ENCODE measurements around the gene NRXN3. TPM values are rescaled to one million over a fixed set of nuclear protein-coding genes. Genes with fewer than 3 reads are reported as not detected.

Gene NRXN3
- total and polyA plus RNA-seq, 2 donors (not counting 1 experiment from before 2014, with no cell fraction given), result not detected

DNA sequence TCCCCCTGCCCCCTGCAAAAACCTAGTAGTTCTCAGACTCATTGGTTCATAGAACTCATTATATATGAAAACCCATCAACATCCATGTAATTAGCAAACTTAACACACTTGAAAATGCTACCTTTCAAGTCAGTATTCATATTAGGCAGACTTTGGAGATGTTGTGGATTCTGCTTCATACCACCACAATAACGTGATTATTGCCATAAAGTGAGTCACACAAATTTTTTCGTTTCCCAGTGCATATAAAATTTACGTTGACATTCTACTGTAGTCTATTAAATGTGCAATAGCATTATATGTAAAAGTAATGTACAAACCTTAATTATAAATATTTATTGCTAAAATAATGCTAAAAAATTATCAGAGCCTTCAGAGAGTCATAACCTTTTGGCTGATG, 1387.1 kb downstream of the NRXN3 start:
- CTCF ChIA-PET, result no interaction called here
- intact Hi-C loops (cut with micrococcal nuclease), result no loop called here
- no peak for ATAC-seq (ENCODE audit: low read depth)
- H2AFZ ChIP-seq (ENCODE audit: insufficient read depth, low read depth, low read length, poor library complexity, severe bottlenecking), result no peak overlapping the region
- no peaks in the 10 kb centered on the region for H3K4me1 ChIP-seq (ENCODE audit: control insufficient read depth in 2 of 2, insufficient read depth in 2 of 2, low read length in 2 of 2)
- Mint-ChIP-seq H3K27ac (no peak overlapping the region), H3K4me1 (no peaks in the 10 kb centered on the region), H3K27me3 (no peaks in the 10 kb centered on the region), H3K4me3 (no peak overlapping the region), H3K9me3 (ENCODE audit: insufficient read depth) (peaks cover 3% of the 10 kb centered on the region)
- no peak overlapping the region for H3K9ac ChIP-seq (ENCODE audit: low read length)
- no peak for TF ChIP-seq EZH2 (IDR thresholded peaks at IDR 0.05; ENCODE audit: borderline replicate concordance, insufficient read depth, low read depth, low read length, poor library complexity, severe bottlenecking)
- TF ChIP-seq, protein P1, sequence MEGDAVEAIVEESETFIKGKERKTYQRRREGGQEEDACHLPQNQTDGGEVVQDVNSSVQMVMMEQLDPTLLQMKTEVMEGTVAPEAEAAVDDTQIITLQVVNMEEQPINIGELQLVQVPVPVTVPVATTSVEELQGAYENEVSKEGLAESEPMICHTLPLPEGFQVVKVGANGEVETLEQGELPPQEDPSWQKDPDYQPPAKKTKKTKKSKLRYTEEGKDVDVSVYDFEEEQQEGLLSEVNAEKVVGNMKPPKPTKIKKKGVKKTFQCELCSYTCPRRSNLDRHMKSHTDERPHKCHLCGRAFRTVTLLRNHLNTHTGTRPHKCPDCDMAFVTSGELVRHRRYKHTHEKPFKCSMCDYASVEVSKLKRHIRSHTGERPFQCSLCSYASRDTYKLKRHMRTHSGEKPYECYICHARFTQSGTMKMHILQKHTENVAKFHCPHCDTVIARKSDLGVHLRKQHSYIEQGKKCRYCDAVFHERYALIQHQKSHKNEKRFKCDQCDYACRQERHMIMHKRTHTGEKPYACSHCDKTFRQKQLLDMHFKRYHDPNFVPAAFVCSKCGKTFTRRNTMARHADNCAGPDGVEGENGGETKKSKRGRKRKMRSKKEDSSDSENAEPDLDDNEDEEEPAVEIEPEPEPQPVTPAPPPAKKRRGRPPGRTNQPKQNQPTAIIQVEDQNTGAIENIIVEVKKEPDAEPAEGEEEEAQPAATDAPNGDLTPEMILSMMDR (IDR thresholded peaks at IDR 0.05), result no peak
- H3K36me3 ChIP-seq (replicated peaks in 1 of 2; ENCODE audit: control extremely low read depth in 1 of 2, control insufficient read depth in 1 of 2, extremely low read depth in 1 of 2, insufficient read depth in 2 of 2, low read length in 1 of 2), result no peaks in the 10 kb centered on the region
- no peak for DNase-seq
- no peaks in the 10 kb centered on the region for H4K20me1 ChIP-seq (ENCODE audit: control insufficient read depth, insufficient read depth, low read length, poor library complexity, severe bottlenecking)
- WGBS (ENCODE audit: insufficient coverage), result no CpG with 5 or more reads among the region's 3 CpGs
- POLR2A ChIA-PET, result no interaction called here
- no peaks in the 10 kb centered on the region for H3K27me3 ChIP-seq (replicated peaks in 1 of 4; ENCODE audit: control extremely low read depth in 1 of 4, control insufficient read depth in 3 of 4, insufficient read depth in 4 of 4, low read length in 3 of 4)
- H3K9me3 ChIP-seq (ENCODE audit: control extremely low read depth in 1 of 3, control insufficient read depth in 2 of 3, insufficient read depth in 1 of 3, low read length in 2 of 3), result no peaks in the 10 kb centered on the region
- no peak overlapping the region for H3K4me3 ChIP-seq (ENCODE audit: control extremely low read depth in 1 of 5, extremely low read depth in 1 of 5, insufficient read depth in 1 of 5, low read depth in 2 of 5, low read length in 4 of 5)
- H3K27ac ChIP-seq (ENCODE audit: low read length in 2 of 2), result no peak overlapping the region
- H3K4me2 ChIP-seq (replicated peaks; ENCODE audit: low read depth, low read length, poor library complexity, severe bottlenecking), result no peak overlapping the region
- H3K79me2 ChIP-seq (ENCODE audit: control insufficient read depth, insufficient read depth, low read length), result no peaks in the 10 kb centered on the region

DNA sequence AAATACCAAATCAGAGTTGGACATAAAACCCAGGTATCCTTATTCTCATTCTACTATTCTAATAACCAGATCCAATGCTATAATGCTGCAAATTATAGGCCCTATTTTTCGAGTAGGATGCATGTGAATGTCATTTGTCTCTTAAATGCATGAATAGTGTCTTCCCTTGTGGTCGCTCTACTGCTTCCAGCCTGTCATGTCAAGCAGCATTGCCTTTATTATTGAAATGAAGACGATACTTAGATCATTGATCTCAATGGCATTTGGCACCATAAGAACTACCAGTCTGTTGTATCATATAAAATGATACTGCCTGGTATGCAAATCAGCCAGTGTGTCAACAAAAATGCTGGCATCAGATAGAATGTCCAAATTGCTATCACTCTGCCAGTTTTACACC, 1392.0 kb downstream of the NRXN3 start:
- no peak overlapping the region for H2AFZ ChIP-seq (ENCODE audit: insufficient read depth, low read depth, low read length, poor library complexity, severe bottlenecking)
- H3K36me3 ChIP-seq (replicated peaks in 1 of 2; ENCODE audit: control extremely low read depth in 1 of 2, control insufficient read depth in 1 of 2, extremely low read depth in 1 of 2, insufficient read depth in 2 of 2, low read length in 1 of 2), result no peaks in the 10 kb centered on the region
- H3K4me1 Mint-ChIP-seq, result no peaks in the 10 kb centered on the region
- WGBS (ENCODE audit: insufficient coverage), result no CpG with 5 or more reads among the region's 3 CpGs
- no peaks in the 10 kb centered on the region for H4K20me1 ChIP-seq (ENCODE audit: control insufficient read depth, insufficient read depth, low read length, poor library complexity, severe bottlenecking)
- CTCF ChIA-PET, result no interaction called here
- H3K27ac ChIP-seq (ENCODE audit: low read length in 2 of 2), result no peak overlapping the region
- no peaks in the 10 kb centered on the region for H3K4me1 ChIP-seq (ENCODE audit: control insufficient read depth in 2 of 2, insufficient read depth in 2 of 2, low read length in 2 of 2)
- H3K4me3 ChIP-seq (ENCODE audit: control extremely low read depth in 1 of 5, extremely low read depth in 1 of 5, insufficient read depth in 1 of 5, low read depth in 2 of 5, low read length in 4 of 5), result no peak overlapping the region
- H3K27me3 ChIP-seq (replicated peaks in 1 of 4; ENCODE audit: control extremely low read depth in 1 of 4, control insufficient read depth in 3 of 4, insufficient read depth in 4 of 4, low read length in 3 of 4), result no peaks in the 10 kb centered on the region
- TF ChIP-seq, protein P1 (IDR thresholded peaks at IDR 0.05), result no peak
- H3K79me2 ChIP-seq (ENCODE audit: control insufficient read depth, insufficient read depth, low read length), result no peaks in the 10 kb centered on the region
- ATAC-seq (ENCODE audit: low read depth), result no peak
- no peaks in the 10 kb centered on the region for H3K27me3 Mint-ChIP-seq
- H3K4me3 Mint-ChIP-seq, result no peak overlapping the region
- POLR2A ChIA-PET, result no interaction called here
- H3K9ac ChIP-seq (ENCODE audit: low read length), result no peak overlapping the region
- intact Hi-C loops (cut with micrococcal nuclease), result no loop called here
- H3K9me3 Mint-ChIP-seq (ENCODE audit: insufficient read depth), result peaks cover 3% of the 10 kb centered on the region
- no peak for DNase-seq
- H3K4me2 ChIP-seq (replicated peaks; ENCODE audit: low read depth, low read length, poor library complexity, severe bottlenecking), result no peak overlapping the region
- H3K27ac Mint-ChIP-seq, result no peak overlapping the region
- no peaks in the 10 kb centered on the region for H3K9me3 ChIP-seq (ENCODE audit: control extremely low read depth in 1 of 3, control insufficient read depth in 2 of 3, insufficient read depth in 1 of 3, low read length in 2 of 3)
